ENCODE measurements around the gene TNFRSF14.

DNA sequence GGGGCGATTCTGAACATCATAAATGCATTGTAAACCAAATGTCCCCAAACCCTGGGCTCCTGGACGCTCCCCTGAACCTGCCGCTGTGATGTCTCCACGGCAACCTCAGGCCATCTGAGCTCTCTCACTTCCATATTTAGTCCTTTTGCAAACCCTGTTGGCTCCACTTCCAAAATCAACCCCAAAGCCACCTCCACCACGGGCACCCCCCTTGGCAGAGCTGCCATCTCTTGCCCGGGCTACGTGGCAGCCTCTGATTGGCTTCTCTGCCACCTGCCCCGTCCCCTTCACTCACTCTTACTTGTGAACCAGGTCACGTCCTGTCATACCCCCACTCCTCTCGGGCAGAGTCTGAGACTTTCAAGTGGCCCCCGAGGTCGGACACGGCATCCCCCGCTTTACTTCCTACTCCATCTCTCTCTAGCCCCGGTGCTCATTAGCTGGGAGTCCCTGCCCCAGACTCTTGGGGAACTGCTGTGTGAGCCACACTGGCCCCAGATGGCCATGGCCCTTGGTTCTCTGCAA, 46.2 kb downstream of the TNFRSF14 start:
- TF ChIP-seq TAF1 (IDR thresholded peaks at IDR 0.05; ENCODE audit: low read depth, low read length) (no peak), POLR2AphosphoS5 (IDR thresholded peaks at IDR 0.05; ENCODE audit: low read depth, low read length) (no peak), SPI1 (IDR thresholded peaks at IDR 0.05; ENCODE audit: low read depth, low read length) (no peak)
